HCT116 (cell line): ENCODE data around the gene SEC31B.

Experiments used
- ATF3 ChIP-seq: IDR thresholded peaks from 2 replicates; pipeline ENCODE4 v1.6.1; 2012
- CTCF ChIP-seq, 3 experiments: fragments of 200-600 bp in 1 of 3; sonication (generic) in 1 of 3; IDR thresholded peaks in 2 of 3; conservative IDR thresholded peaks in 1 of 3; 2 replicates each; pipeline ENCODE4 v1.5.1; 2012 to 2017; ENCODE audit warnings: low read depth in 2 of 3, low read length in 2 of 3, antibody characterized with exemption in 1 of 3, borderline replicate concordance in 1 of 3, control low read depth in 1 of 3, mild to moderate bottlenecking in 1 of 3, mixed read lengths in 1 of 3, mixed run types in 1 of 3, moderate library complexity in 1 of 3; ENCODE audit not compliant: insufficient read depth in 1 of 3
- MAX ChIP-seq: IDR thresholded peaks from 2 replicates; pipeline ENCODE4 v1.6.1; 2012
- POLR2A ChIP-seq: IDR thresholded peaks from 2 replicates; pipeline ENCODE4 v1.7.0; 2011; ENCODE audit warnings: borderline replicate concordance; ENCODE audit not compliant: insufficient read depth, insufficient read length; ENCODE audit errors: extremely low read depth
- POLR2AphosphoS5 ChIP-seq: IDR thresholded peaks from 2 replicates; pipeline ENCODE4 v1.6.1; 2011; ENCODE audit warnings: mild to moderate bottlenecking, low read depth, low read length, moderate library complexity
- TCF7L2 ChIP-seq: IDR thresholded peaks from 2 replicates; pipeline ENCODE4 v1.7.0; 2011; ENCODE audit warnings: borderline replicate concordance, inconsistent platforms; ENCODE audit not compliant: insufficient read depth, insufficient read length; ENCODE audit errors: extremely low read depth
- YY1 ChIP-seq: IDR thresholded peaks from 2 replicates; pipeline ENCODE4 v1.6.1; 2011; ENCODE audit warnings: low read length, low read depth, moderate library complexity, mild to moderate bottlenecking; ENCODE audit not compliant: insufficient replicate concordance; ENCODE audit errors: extremely low read depth

- no peak for TF ChIP-seq CTCF (IDR thresholded peaks at IDR 0.05 in 2 of 3, conservative IDR thresholded peaks at IDR 0.05 in 1 of 3; ENCODE audit: borderline replicate concordance in 1 of 3, insufficient read depth in 1 of 3, low read depth in 2 of 3, low read length in 2 of 3)
- no peak for TF ChIP-seq POLR2AphosphoS5
- TF ChIP-seq POLR2A: no peak
- no peak for TF ChIP-seq MAX
- TF ChIP-seq TCF7L2: no peak
- no peak for TF ChIP-seq YY1
- no peak for TF ChIP-seq ATF3
Observed at GRCh38 chr10:100510533-100511308, 8.9 kb downstream of the SEC31B start.
